HCT116 (cell line): ENCODE measurements around the gene FAM3B. TPM values are rescaled to one million over a fixed set of nuclear protein-coding genes. Genes with fewer than 3 reads are reported as not detected.

Experiments
- ATAC-seq: fragments of 200-7000 bp; cut with Tn5 transposase; 2 replicates; pipeline ENCODE4 v1.9.1; 2020; ENCODE audit warnings: mild to moderate bottlenecking, moderate library complexity
- BruUV-seq: library from RNA; stranded (reverse); fragments of 400-500 nt; replicated peaks from 2 replicates; lab custom pipeline; 2021; lab: Mats Ljungman, UMichigan
- CTCF ChIA-PET: fragments of 300-600 bp; sonication (Branson Sonifier 250); formaldehyde crosslinking; loops from one replicate; lab custom pipeline; 2021; ENCODE audit warnings: antibody characterized with exemption; lab: Charles Lee
- POLR2A ChIA-PET: fragments of 300-600, 350-600 bp; sonication (Branson Sonifier 250); formaldehyde crosslinking; loops from one replicate; lab custom pipeline; 2021; ENCODE audit warnings: antibody characterized with exemption; lab: Charles Lee
- RAD21 ChIA-PET, 2 experiments: fragments of 300-600 bp; sonication (Branson Sonifier 250); formaldehyde crosslinking; loops; one replicate each; lab custom pipeline; 2023; ENCODE audit warnings: low total read pairs in 2 of 2; ENCODE audit not compliant: uncharacterized antibody in 2 of 2, unreplicated experiment in 2 of 2, low non-redundant PET in 1 of 2; lab: Charles Lee
- DNase-seq: peaks from one replicate; pipeline ENCODE4 v3.0.0-alpha.2; 2010; ENCODE audit warnings: low read depth, low spot score
- H2AFZ ChIP-seq: fragments of 200-600 bp; shearing (Covaris generic), sonication (generic); 2 replicates; pipeline ENCODE4 v1.6.1; 2017; ENCODE audit warnings: low read depth, mixed run types, mixed read lengths, antibody characterized with exemption, low read length; ENCODE audit not compliant: poor library complexity, severe bottlenecking
- H3K27ac ChIP-seq: 2 replicates; pipeline ENCODE4 v1.5.1; 2012; ENCODE audit warnings: low read depth, low read length
- H3K27me3 ChIP-seq: fragments of 200-600 bp; sonication (generic); 2 replicates; pipeline ENCODE4 v1.6.1; 2016; ENCODE audit warnings: mixed run types, low read length, mixed read lengths; ENCODE audit not compliant: insufficient read depth
- H3K36me3 ChIP-seq, 2 experiments: fragments of 200-500 bp in 1 of 2; fragments of 200-600 bp in 1 of 2; sonication (Bioruptor generic) in 1 of 2; sonication (generic) in 1 of 2; 2 replicates each; pipeline versions ENCODE4 v1.5.1 to v1.6.1; 2014 to 2016; ENCODE audit warnings: low read length in 2 of 2, inconsistent platforms in 1 of 2, mixed read lengths in 1 of 2, mixed run types in 1 of 2; ENCODE audit not compliant: insufficient read depth in 2 of 2, control insufficient read depth in 1 of 2
- H3K4me1 ChIP-seq, 2 experiments: fragments of 200-600 bp in 1 of 2; sonication (generic) in 1 of 2; 2 replicates each; pipeline versions ENCODE4 v1.5.1 to v1.6.1; 2012 to 2017; ENCODE audit warnings: low read length in 2 of 2, inconsistent platforms in 1 of 2, mild to moderate bottlenecking in 1 of 2, mixed read lengths in 1 of 2, mixed run types in 1 of 2, moderate library complexity in 1 of 2; ENCODE audit not compliant: insufficient read depth in 2 of 2, control insufficient read depth in 1 of 2
- H3K4me2 ChIP-seq: fragments of 200-600 bp; sonication (generic); 2 replicates; pipeline ENCODE4 v1.6.1; 2017; ENCODE audit warnings: mixed run types, low read length, mixed read lengths
- H3K4me3 ChIP-seq, 2 experiments: fragments of 200-600 bp in 1 of 2; sonication (generic) in 1 of 2; replicated peaks in 1 of 2; 2 replicates each; pipeline ENCODE4 v1.5.1; 2011 to 2016; ENCODE audit warnings: low read length in 2 of 2, control low read depth in 1 of 2, low read depth in 1 of 2, mild to moderate bottlenecking in 1 of 2, mixed read lengths in 1 of 2, mixed run types in 1 of 2
- H3K79me2 ChIP-seq: fragments of 200-600 bp; sonication (generic); 2 replicates; pipeline ENCODE4 v1.6.1; 2017; ENCODE audit warnings: mild to moderate bottlenecking, mixed run types, low read length, moderate library complexity, mixed read lengths; ENCODE audit not compliant: insufficient read depth
- H3K9ac ChIP-seq: fragments of 200-600 bp; sonication (generic); 2 replicates; pipeline ENCODE4 v1.6.1; 2016; ENCODE audit warnings: low read length, mixed read lengths
- H3K9me2 ChIP-seq: fragments of 200-600 bp; sonication (generic), shearing (Covaris generic); 2 replicates; pipeline ENCODE4 v1.6.1; 2017; ENCODE audit warnings: mixed run types, mild to moderate bottlenecking, moderate library complexity; ENCODE audit not compliant: insufficient read depth
- H3K9me3 ChIP-seq, 2 experiments: fragments of 200-500 bp in 1 of 2; fragments of 200-600 bp in 1 of 2; sonication (Bioruptor generic) in 1 of 2; sonication (generic) in 1 of 2; 2 replicates each; pipeline ENCODE4 v1.6.1; 2014 to 2017; ENCODE audit warnings: low read length in 2 of 2, mixed read lengths in 2 of 2, inconsistent platforms in 1 of 2, low read depth in 1 of 2, mild to moderate bottlenecking in 1 of 2, mixed run types in 1 of 2, moderate library complexity in 1 of 2; ENCODE audit not compliant: control insufficient read depth in 1 of 2, insufficient read depth in 1 of 2
- H4K20me1 ChIP-seq: fragments of 200-600 bp; sonication (generic), shearing (Covaris generic); 2 replicates; pipeline ENCODE4 v1.6.1; 2017; ENCODE audit warnings: mixed run types, mild to moderate bottlenecking, moderate library complexity; ENCODE audit not compliant: insufficient read depth
- ATF3 ChIP-seq: IDR thresholded peaks from 2 replicates; pipeline ENCODE4 v1.6.1; 2012
- CBX3 ChIP-seq: IDR thresholded peaks from 2 replicates; pipeline ENCODE4 v1.6.1; 2012; ENCODE audit warnings: low read depth
- ELF1 ChIP-seq: IDR thresholded peaks from 2 replicates; pipeline ENCODE4 v1.6.1; 2012; ENCODE audit warnings: low read depth, borderline replicate concordance
- EZH2 ChIP-seq: fragments of 200-600 bp; sonication (generic); IDR thresholded peaks from 2 replicates; pipeline ENCODE4 v1.6.1; 2017; ENCODE audit warnings: antibody characterized with exemption, mixed run types
- EZH2phosphoT487 ChIP-seq: fragments of 200-600 bp; IDR thresholded peaks from 2 replicates; pipeline ENCODE4 v1.6.1; 2018; ENCODE audit warnings: antibody characterized with exemption, borderline replicate concordance
- FOSL1 ChIP-seq: IDR thresholded peaks from 2 replicates; pipeline ENCODE4 v1.6.1; 2012; ENCODE audit warnings: low read depth
- POLR2A ChIP-seq: IDR thresholded peaks from 2 replicates; pipeline ENCODE4 v1.7.0; 2011; ENCODE audit warnings: borderline replicate concordance; ENCODE audit not compliant: insufficient read depth, insufficient read length; ENCODE audit errors: extremely low read depth
- POLR2AphosphoS5 ChIP-seq: IDR thresholded peaks from 2 replicates; pipeline ENCODE4 v1.6.1; 2011; ENCODE audit warnings: mild to moderate bottlenecking, low read depth, low read length, moderate library complexity
- RAD21 ChIP-seq: IDR thresholded peaks from 2 replicates; pipeline ENCODE4 v1.6.1; 2012; ENCODE audit warnings: low read depth, mild to moderate bottlenecking
- SIN3A ChIP-seq: IDR thresholded peaks from 2 replicates; pipeline ENCODE4 v1.6.1; 2012; ENCODE audit warnings: low read depth
- TCF7L2 ChIP-seq: IDR thresholded peaks from 2 replicates; pipeline ENCODE4 v1.7.0; 2011; ENCODE audit warnings: borderline replicate concordance, inconsistent platforms; ENCODE audit not compliant: insufficient read depth, insufficient read length; ENCODE audit errors: extremely low read depth
- YY1 ChIP-seq: IDR thresholded peaks from 2 replicates; pipeline ENCODE4 v1.6.1; 2011; ENCODE audit warnings: low read length, low read depth, moderate library complexity, mild to moderate bottlenecking; ENCODE audit not compliant: insufficient replicate concordance; ENCODE audit errors: extremely low read depth
- ZBTB33 ChIP-seq: IDR thresholded peaks from 2 replicates; pipeline ENCODE4 v1.6.1; 2011; ENCODE audit warnings: mild to moderate bottlenecking, low read length, moderate library complexity; ENCODE audit not compliant: insufficient replicate concordance; ENCODE audit errors: extremely low read depth
- ZNF274 ChIP-seq: fragments of 200-500 bp; sonication (Bioruptor generic); IDR thresholded peaks from 2 replicates; pipeline ENCODE4 v1.6.1; 2014; ENCODE audit warnings: mild to moderate bottlenecking, low read depth, low read length, inconsistent platforms
- intact Hi-C: fragments of 100-400 bp; cut with micrococcal nuclease; formaldehyde crosslinking; loops from 2 replicates; pipeline ENCODE4 v1.10.0; 2022
- total RNA-seq: library from RNA; stranded (reverse); gene quantifications from one replicate; pipeline ENCODE4 v1.2.1, GENCODE V29; 2021; ENCODE audit not compliant: unreplicated experiment
- TF ChIP-seq, protein P1 (sequence below): IDR thresholded peaks from 2 replicates; pipeline ENCODE4 v1.6.1; 2012; ENCODE audit warnings: low read depth

Gene FAM3B
- total RNA-seq, 1 experiment from 2014 or later: not detected

GRCh38 chr21:41358193-41359166 lies 41.9 kb downstream of the FAM3B start:
- Histone ChIP-seq H4K20me1 (no peaks in the 10 kb centered on the region), H3K4me2 (no peak overlapping the region), H2AFZ (no peak overlapping the region), H3K9ac (no peak overlapping the region), H3K4me1 (no peaks in the 10 kb centered on the region), H3K79me2 (no peaks in the 10 kb centered on the region), H3K9me3 (no peaks in the 10 kb centered on the region), H3K36me3 (no peaks in the 10 kb centered on the region), H3K9me2 (no peaks in the 10 kb centered on the region), H3K27ac (no peak overlapping the region), H3K4me3 (no peak overlapping the region), H3K27me3 (peaks cover 13% of the 10 kb centered on the region)
- CTCF ChIA-PET: no interaction called here
- DNase-seq (no peak), ATAC-seq (no peak)
- POLR2A ChIA-PET: no interaction called here
- intact Hi-C loops: no loop called here
- no TSS peak for BruUV-seq
- TF ChIP-seq EZH2phosphoT487: no peak
- TF ChIP-seq TCF7L2: no peak
- no peak for TF ChIP-seq SIN3A
- no peak for TF ChIP-seq FOSL1
- TF ChIP-seq ATF3: no peak
- TF ChIP-seq POLR2AphosphoS5: no peak
- TF ChIP-seq, protein P1, sequence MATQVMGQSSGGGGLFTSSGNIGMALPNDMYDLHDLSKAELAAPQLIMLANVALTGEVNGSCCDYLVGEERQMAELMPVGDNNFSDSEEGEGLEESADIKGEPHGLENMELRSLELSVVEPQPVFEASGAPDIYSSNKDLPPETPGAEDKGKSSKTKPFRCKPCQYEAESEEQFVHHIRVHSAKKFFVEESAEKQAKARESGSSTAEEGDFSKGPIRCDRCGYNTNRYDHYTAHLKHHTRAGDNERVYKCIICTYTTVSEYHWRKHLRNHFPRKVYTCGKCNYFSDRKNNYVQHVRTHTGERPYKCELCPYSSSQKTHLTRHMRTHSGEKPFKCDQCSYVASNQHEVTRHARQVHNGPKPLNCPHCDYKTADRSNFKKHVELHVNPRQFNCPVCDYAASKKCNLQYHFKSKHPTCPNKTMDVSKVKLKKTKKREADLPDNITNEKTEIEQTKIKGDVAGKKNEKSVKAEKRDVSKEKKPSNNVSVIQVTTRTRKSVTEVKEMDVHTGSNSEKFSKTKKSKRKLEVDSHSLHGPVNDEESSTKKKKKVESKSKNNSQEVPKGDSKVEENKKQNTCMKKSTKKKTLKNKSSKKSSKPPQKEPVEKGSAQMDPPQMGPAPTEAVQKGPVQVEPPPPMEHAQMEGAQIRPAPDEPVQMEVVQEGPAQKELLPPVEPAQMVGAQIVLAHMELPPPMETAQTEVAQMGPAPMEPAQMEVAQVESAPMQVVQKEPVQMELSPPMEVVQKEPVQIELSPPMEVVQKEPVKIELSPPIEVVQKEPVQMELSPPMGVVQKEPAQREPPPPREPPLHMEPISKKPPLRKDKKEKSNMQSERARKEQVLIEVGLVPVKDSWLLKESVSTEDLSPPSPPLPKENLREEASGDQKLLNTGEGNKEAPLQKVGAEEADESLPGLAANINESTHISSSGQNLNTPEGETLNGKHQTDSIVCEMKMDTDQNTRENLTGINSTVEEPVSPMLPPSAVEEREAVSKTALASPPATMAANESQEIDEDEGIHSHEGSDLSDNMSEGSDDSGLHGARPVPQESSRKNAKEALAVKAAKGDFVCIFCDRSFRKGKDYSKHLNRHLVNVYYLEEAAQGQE: no peak
- TF ChIP-seq ELF1: no peak
- no peak for TF ChIP-seq YY1
- no peak for TF ChIP-seq RAD21
- TF ChIP-seq EZH2: no peak
- TF ChIP-seq POLR2A: no peak
- no peak for TF ChIP-seq ZNF274
- TF ChIP-seq CBX3: no peak
- TF ChIP-seq ZBTB33: no peak
- RAD21 ChIA-PET: no interaction called here
